IPS-20b (cell line): ENCODE results near the gene ALG12.
"Not testable (repeated sequence)": the region's sequence is repeated elsewhere in the genome, so short reads cannot be mapped to it uniquely, and the experiment has no call there.

Source experiments
- H3K27ac ChIP-seq: one replicate; pipeline ENCODE4 v1.5.1; 2013; ENCODE audit warnings: low read length
- H3K27me3 ChIP-seq: 2 replicates; pipeline ENCODE4 v1.6.1; 2013; ENCODE audit warnings: mild to moderate bottlenecking, low read length, inconsistent platforms; ENCODE audit not compliant: insufficient read depth
- H3K36me3 ChIP-seq: 2 replicates; pipeline ENCODE4 v1.6.1; 2013; ENCODE audit warnings: low read depth, mild to moderate bottlenecking, inconsistent platforms, low read length, moderate library complexity; ENCODE audit not compliant: insufficient read depth
- H3K4me1 ChIP-seq: 2 replicates; pipeline ENCODE4 v1.6.1; 2013; ENCODE audit warnings: mild to moderate bottlenecking, control low read depth, inconsistent platforms, low read length, moderate library complexity; ENCODE audit not compliant: insufficient read depth
- H3K4me3 ChIP-seq: 2 replicates; pipeline ENCODE4 v1.5.1; 2013; ENCODE audit warnings: mild to moderate bottlenecking, low read length, inconsistent platforms
- H3K9ac ChIP-seq: 2 replicates; pipeline ENCODE4 v1.6.1; 2013; ENCODE audit warnings: low read depth, mild to moderate bottlenecking, inconsistent platforms, low read length, moderate library complexity
- H3K9me3 ChIP-seq: 2 replicates; pipeline ENCODE4 v1.6.1; 2013; ENCODE audit warnings: mild to moderate bottlenecking, low read depth, low read length, inconsistent platforms; ENCODE audit not compliant: insufficient read depth

The ALG12 gene

GRCh38 chr22:49861642-49862495, 56.4 kb downstream of the ALG12 start:
- H3K36me3 ChIP-seq = no peaks in the 10 kb centered on the region
- H3K9ac ChIP-seq = no peak overlapping the region
- H3K4me1 ChIP-seq = peaks cover 6% of the 10 kb centered on the region; the same call in 1 of the 2 replicates
- peaks cover 10% of the 10 kb centered on the region for H3K9me3 ChIP-seq
- H3K27ac ChIP-seq = no peak overlapping the region
- H3K27me3 ChIP-seq = no peaks in the 10 kb centered on the region
- H3K4me3 ChIP-seq = no peak overlapping the region

- Histone ChIP-seq H3K4me3 (no peak overlapping the region), H3K36me3 (no peaks in the 10 kb centered on the region), H3K4me1 (peaks cover 7% of the 10 kb centered on the region), H3K27ac (no peak overlapping the region), H3K9me3 (no peaks in the 10 kb centered on the region), H3K27me3 (no peaks in the 10 kb centered on the region), H3K9ac (no peak overlapping the region)
Measured at GRCh38 chr22:49858827-49859226, 59.4 kb downstream of the ALG12 start.

- no peaks in the 10 kb centered on the region for H3K36me3 ChIP-seq
- no peak overlapping the region for H3K9ac ChIP-seq
- H3K27ac ChIP-seq = no peak overlapping the region
- H3K4me3 ChIP-seq = no peak overlapping the region
- peaks cover 11% of the 10 kb centered on the region for H3K27me3 ChIP-seq
- H3K4me1 ChIP-seq = peaks cover 7% of the 10 kb centered on the region
- H3K9me3 ChIP-seq = no peaks in the 10 kb centered on the region
Measured at GRCh38 chr22:49856766-49857618, 61.2 kb downstream of the ALG12 start.

GRCh38 chr22:49856343-49856742, 61.9 kb downstream of the ALG12 start:
- Histone ChIP-seq H3K27me3 (peaks cover 18% of the 10 kb centered on the region), H3K4me3 (no peak overlapping the region), H3K9ac (no peak overlapping the region), H3K4me1 (peaks cover 7% of the 10 kb centered on the region), H3K27ac (no peak overlapping the region), H3K9me3 (no peaks in the 10 kb centered on the region), H3K36me3 (no peaks in the 10 kb centered on the region)

GRCh38 chr22:49855251-49855911, 62.9 kb downstream of the ALG12 start:
- no peak overlapping the region; the same call in 1 of the 2 replicates for H3K9ac ChIP-seq
- H3K27ac ChIP-seq = no peak overlapping the region
- H3K27me3 ChIP-seq = peaks cover 27% of the 10 kb centered on the region
- H3K4me3 ChIP-seq = peak overlapping the region; percentile 97
- H3K4me1 ChIP-seq = peaks cover 7% of the 10 kb centered on the region
- H3K36me3 ChIP-seq = no peaks in the 10 kb centered on the region
- H3K9me3 ChIP-seq = no peaks in the 10 kb centered on the region

- no peaks in the 10 kb centered on the region for H3K9me3 ChIP-seq
- H3K36me3 ChIP-seq = no peaks in the 10 kb centered on the region
- H3K27me3 ChIP-seq = peaks cover 39% of the 10 kb centered on the region
- no peak overlapping the region for H3K27ac ChIP-seq
- H3K4me1 ChIP-seq = peaks cover 7% of the 10 kb centered on the region
- H3K9ac ChIP-seq = peak overlapping the region; percentile 88
- H3K4me3 ChIP-seq = peak overlapping the region; percentile 97
Measured at GRCh38 chr22:49853981-49854831, 64.0 kb downstream of the ALG12 start.

GRCh38 chr22:49852898-49853894, 65.0 kb downstream of the ALG12 start, which contains the start of gene ZBED4:
TSS of gene ZBED4 (plus strand) at chr22:49853844. CDS start at chr22:49883663, 29,819 bp downstream.
- Histone ChIP-seq H3K4me3 (peak within 1 kb of the TSS; percentile 97), H3K9ac (peak within 1 kb of the TSS; percentile 88), H3K27ac (no peak within 1 kb of the TSS), H3K36me3 (no peaks in the 10 kb centered on the region), H3K9me3 (no peaks in the 10 kb centered on the region), H3K27me3 (peaks cover 49% of the 10 kb centered on the region), H3K4me1 (peaks cover 7% of the 10 kb centered on the region)

- Histone ChIP-seq H3K4me3 (peak overlapping the region; percentile 73), H3K27me3 (peaks cover 56% of the 10 kb centered on the region)
- not testable (repeated sequence) for H3K4me1 ChIP-seq, H3K9me3 ChIP-seq, H3K36me3 ChIP-seq, H3K9ac ChIP-seq, H3K27ac ChIP-seq
Measured at GRCh38 chr22:49852568-49852897, 65.7 kb downstream of the ALG12 start.

- Histone ChIP-seq H3K4me1 (peaks cover 7% of the 10 kb centered on the region), H3K4me3 (no peak overlapping the region)
Measured at GRCh38 chr22:49850959-49851802, 67.1 kb downstream of the ALG12 start.

More at GRCh38 chr22:49850959-49851802, 67.1 kb downstream of the ALG12 start:
- Histone ChIP-seq H3K9ac (no peak overlapping the region), H3K27ac (no peak overlapping the region), H3K36me3 (no peaks in the 10 kb centered on the region), H3K9me3 (no peaks in the 10 kb centered on the region), H3K27me3 (peaks cover 69% of the 10 kb centered on the region)
